Skeletal muscle tissue (tissue), 4 donors: ENCODE results near the gene UNC93B1. TPM values are rescaled to one million over a fixed set of nuclear protein-coding genes. Genes with fewer than 3 reads are reported as not detected.

Source experiments
- H3K27ac ChIP-seq: one replicate; pipeline ENCODE4 v1.7.0; 2013; ENCODE audit warnings: mild to moderate bottlenecking, low read depth, low read length, inconsistent platforms
- H3K27me3 ChIP-seq, 3 donors: one replicate each; pipeline ENCODE4 v1.7.0; 2013; ENCODE audit warnings: low read length in 3 of 3; ENCODE audit not compliant: control insufficient read depth in 3 of 3, insufficient read depth in 3 of 3
- H3K36me3 ChIP-seq, 3 donors: one replicate each; pipeline ENCODE4 v1.7.0; 2013; ENCODE audit warnings: low read length in 3 of 3; ENCODE audit not compliant: control insufficient read depth in 3 of 3, insufficient read depth in 3 of 3
- H3K4me1 ChIP-seq, 3 donors: one replicate each; pipeline ENCODE4 v1.7.0; 2013; ENCODE audit warnings: low read length in 3 of 3, mild to moderate bottlenecking in 3 of 3; ENCODE audit not compliant: control insufficient read depth in 3 of 3, insufficient read depth in 3 of 3
- H3K4me3 ChIP-seq, 3 donors: one replicate each; pipeline ENCODE4 v1.7.0; 2013; ENCODE audit warnings: low read length in 3 of 3
- H3K9ac ChIP-seq, 3 donors: one replicate each; pipeline ENCODE4 v1.7.0; 2013; ENCODE audit warnings: low read length in 3 of 3, mild to moderate bottlenecking in 3 of 3, moderate library complexity in 2 of 3, low read depth in 1 of 3
- H3K9me3 ChIP-seq, 3 donors: one replicate each; pipeline ENCODE4 v1.7.0; 2013; ENCODE audit warnings: low read length in 3 of 3; ENCODE audit not compliant: control insufficient read depth in 3 of 3
- total RNA-seq: library from RNA; depleted of rRNA; stranded (reverse); fragments of >200 nt; gene quantifications from one replicate; pipeline ENCODE4 v1.2.3, GENCODE V29; 2014
- donor health status: Osteomylitis.

The UNC93B1 gene
- total RNA-seq, 1 donor from 2014 or later: 10.4 TPM

- Histone ChIP-seq H3K9ac (no peak overlapping the region), H3K36me3 (no peaks in the 10 kb centered on the region), H3K4me1 (peaks cover 3 to 32% (median 16%) of the 10 kb centered on the region in 3 donors), H3K27me3 (peaks cover 0 to 11% (median 5%) of the 10 kb centered on the region in 3 donors), H3K27ac (no peak overlapping the region), H3K4me3 (no peak overlapping the region), H3K9me3 (no peaks in the 10 kb centered on the region)
Observed at GRCh38 chr11:68014947-68015447, 11.1 kb upstream of the UNC93B1 start.

- no peak overlapping the region for H3K27ac ChIP-seq
- no peak overlapping the region for H3K9ac ChIP-seq
- peaks cover 6 to 37% (median 18%) of the 10 kb centered on the region in 3 donors for H3K4me1 ChIP-seq
Observed at GRCh38 chr11:68014157-68014946, 10.5 kb upstream of the UNC93B1 start.

GRCh38 chr11:68013611-68014156 is 9.8 kb upstream of the UNC93B1 start:
- H3K27me3 ChIP-seq: peaks cover 0 to 1% (median 0%) of the 10 kb centered on the region in 3 donors
- no peak overlapping the region for H3K27ac ChIP-seq
- no peaks in the 10 kb centered on the region for H3K9me3 ChIP-seq
- no peak overlapping the region for H3K4me3 ChIP-seq
- H3K36me3 ChIP-seq: no peaks in the 10 kb centered on the region
- no peak overlapping the region for H3K9ac ChIP-seq
- peaks cover 6 to 37% (median 18%) of the 10 kb centered on the region in 3 donors for H3K4me1 ChIP-seq

More at GRCh38 chr11:68014157-68014946, 10.5 kb upstream of the UNC93B1 start:
- Histone ChIP-seq H3K4me3 (no peak overlapping the region), H3K9me3 (no peaks in the 10 kb centered on the region), H3K27me3 (peaks cover 0 to 4% (median 3%) of the 10 kb centered on the region in 3 donors), H3K36me3 (no peaks in the 10 kb centered on the region)

- Histone ChIP-seq H3K4me3 (no peak overlapping the region), H3K36me3 (no peaks in the 10 kb centered on the region), H3K9ac (no peak overlapping the region), H3K27ac (no peak overlapping the region), H3K9me3 (no peaks in the 10 kb centered on the region), H3K4me1 (peaks cover 6 to 37% (median 18%) of the 10 kb centered on the region in 3 donors), H3K27me3 (no peaks in the 10 kb centered on the region)
Observed at GRCh38 chr11:68012843-68013610, 9.1 kb upstream of the UNC93B1 start.

GRCh38 chr11:68012044-68012842 is 8.3 kb upstream of the UNC93B1 start:
- Histone ChIP-seq H3K27me3 (no peaks in the 10 kb centered on the region), H3K4me1 (peaks cover 6 to 37% (median 18%) of the 10 kb centered on the region in 3 donors), H3K9me3 (no peaks in the 10 kb centered on the region), H3K9ac (peak overlapping the region in 1 of 3 donors; percentile 8), H3K27ac (no peak overlapping the region), H3K4me3 (no peak overlapping the region), H3K36me3 (no peaks in the 10 kb centered on the region)

- Histone ChIP-seq H3K36me3 (no peaks in the 10 kb centered on the region), H3K4me3 (peak overlapping the region in 1 of 3 donors; percentile 31), H3K27ac (peak overlapping the region; percentile 72), H3K4me1 (peaks cover 6 to 37% (median 18%) of the 10 kb centered on the region in 3 donors), H3K27me3 (no peaks in the 10 kb centered on the region), H3K9me3 (no peaks in the 10 kb centered on the region), H3K9ac (peak overlapping the region in 2 of 3 donors; percentile 63 to 74)
Observed at GRCh38 chr11:68011051-68011943, 7.4 kb upstream of the UNC93B1 start.

- peaks cover 6 to 37% (median 18%) of the 10 kb centered on the region in 3 donors for H3K4me1 ChIP-seq
- H3K27me3 ChIP-seq: no peaks in the 10 kb centered on the region
- H3K27ac ChIP-seq: peak within 1 kb of the TSS; percentile 72
- no peaks in the 10 kb centered on the region for H3K9me3 ChIP-seq
- peak within 1 kb of the TSS; percentile 31 to 64 (median 56) for H3K4me3 ChIP-seq
- H3K9ac ChIP-seq: peak within 1 kb of the TSS; percentile 47 to 74 (median 63)
- no peaks in the 10 kb centered on the region for H3K36me3 ChIP-seq
Observed at GRCh38 chr11:68010090-68011041, 6.5 kb upstream of the UNC93B1 start, which contains the start of gene ALDH3B1. Gene ALDH3B1, plus strand, starts transcription at chr11:68010327. Its CDS starts 4,971 bp downstream, at chr11:68015298.
